H9 (cell line): ENCODE measurements around the gene TSTD2. TPM values are rescaled to one million over a fixed set of nuclear protein-coding genes. Genes with fewer than 3 reads are reported as not detected.
A peak's percentile ranks its signal among the peaks of the same experiment; 100 is the strongest.

Experiments
- DNase-seq: peaks from one replicate; pipeline ENCODE4 v3.0.0-alpha.2; 2017
- H2AFZ ChIP-seq: one replicate; pipeline ENCODE4 v1.6.1; 2013; ENCODE audit warnings: mild to moderate bottlenecking, low read length, control low read depth, moderate library complexity
- H2AK5ac ChIP-seq: 2 replicates; pipeline ENCODE4 v1.6.1; 2013; ENCODE audit warnings: low read length, control low read depth, mixed read lengths; ENCODE audit not compliant: insufficient read length
- H2BK120ac ChIP-seq: one replicate; pipeline ENCODE4 v1.6.1; 2013; ENCODE audit warnings: low read depth, mild to moderate bottlenecking, low read length, control low read depth, inconsistent platforms; ENCODE audit not compliant: poor library complexity, severe bottlenecking
- H2BK12ac ChIP-seq: 2 replicates; pipeline ENCODE4 v1.6.1; 2013; ENCODE audit warnings: low read length, control low read depth, mixed read lengths, low read depth; ENCODE audit not compliant: insufficient read length
- H2BK15ac ChIP-seq: 2 replicates; pipeline ENCODE4 v1.6.1; 2013; ENCODE audit warnings: low read depth, low read length, control low read depth
- H2BK20ac ChIP-seq: one replicate; pipeline ENCODE4 v1.6.1; 2013; ENCODE audit warnings: low read depth, mild to moderate bottlenecking, low read length, control low read depth, inconsistent platforms; ENCODE audit not compliant: poor library complexity, severe bottlenecking
- H2BK5ac ChIP-seq: 2 replicates; pipeline ENCODE4 v1.6.1; 2013; ENCODE audit warnings: low read length, control low read depth, mixed read lengths; ENCODE audit not compliant: insufficient read length
- H3K14ac ChIP-seq: 2 replicates; pipeline ENCODE4 v1.6.1; 2013; ENCODE audit warnings: low read length, control low read depth; ENCODE audit not compliant: insufficient read depth
- H3K18ac ChIP-seq: 2 replicates; pipeline ENCODE4 v1.6.1; 2013; ENCODE audit warnings: low read depth, mild to moderate bottlenecking, mixed read lengths, low read length, control low read depth; ENCODE audit not compliant: insufficient read length
- H3K23ac ChIP-seq: 2 replicates; pipeline ENCODE4 v1.6.1; 2013; ENCODE audit warnings: low read length, control low read depth, mixed read lengths, low read depth; ENCODE audit not compliant: insufficient read length
- H3K23me2 ChIP-seq: 2 replicates; pipeline ENCODE4 v1.6.1; 2013; ENCODE audit warnings: low read depth, mild to moderate bottlenecking, mixed read lengths, low read length, control low read depth; ENCODE audit not compliant: insufficient read length, poor library complexity, severe bottlenecking
- H3K27ac ChIP-seq: 2 replicates; pipeline ENCODE4 v1.5.1; 2013; ENCODE audit warnings: low read length, control low read depth, mixed read lengths, low read depth; ENCODE audit not compliant: insufficient read length
- H3K27me3 ChIP-seq: 2 replicates; pipeline ENCODE4 v1.6.1; 2013; ENCODE audit warnings: low read length, control low read depth, inconsistent platforms; ENCODE audit not compliant: insufficient read depth
- H3K4ac ChIP-seq: 2 replicates; pipeline ENCODE4 v1.6.1; 2013; ENCODE audit warnings: low read depth, mild to moderate bottlenecking, control low read depth, inconsistent platforms, low read length, moderate library complexity
- H3K4me1 ChIP-seq: 2 replicates; pipeline ENCODE4 v1.6.1; 2013; ENCODE audit warnings: low read length, control low read depth, inconsistent platforms; ENCODE audit not compliant: insufficient read depth
- H3K4me2 ChIP-seq: 2 replicates; pipeline ENCODE4 v1.6.1; 2013; ENCODE audit warnings: low read length, control low read depth, mixed read lengths; ENCODE audit not compliant: insufficient read length, insufficient read depth
- H3K56ac ChIP-seq: 2 replicates; pipeline ENCODE4 v1.6.1; 2013; ENCODE audit warnings: low read depth, mild to moderate bottlenecking, mixed read lengths, low read length, control low read depth; ENCODE audit not compliant: insufficient read length
- H3K79me1 ChIP-seq: 2 replicates; pipeline ENCODE4 v1.6.1; 2013; ENCODE audit warnings: low read depth, mild to moderate bottlenecking, moderate library complexity, low read length, control low read depth, inconsistent platforms; ENCODE audit not compliant: insufficient read depth, poor library complexity, severe bottlenecking
- H3K79me2 ChIP-seq: 2 replicates; pipeline ENCODE4 v1.6.1; 2013; ENCODE audit warnings: low read length, control low read depth, inconsistent platforms; ENCODE audit not compliant: insufficient read depth
- H3K9ac ChIP-seq: 2 replicates; pipeline ENCODE4 v1.6.1; 2013; ENCODE audit warnings: low read length, control low read depth, mixed read lengths; ENCODE audit not compliant: insufficient read length; ENCODE audit errors: extremely low read depth
- H3K9me3 ChIP-seq: one replicate; pipeline ENCODE4 v1.6.1; 2013; ENCODE audit warnings: low read depth, low read length, inconsistent platforms; ENCODE audit not compliant: control insufficient read depth
- H3T11ph ChIP-seq: one replicate; pipeline ENCODE4 v1.6.1; 2013; ENCODE audit warnings: mild to moderate bottlenecking, low read length, control low read depth, inconsistent platforms
- H4K20me1 ChIP-seq: one replicate; pipeline ENCODE4 v1.6.1; 2013; ENCODE audit not compliant: control insufficient read depth, insufficient read length, insufficient read depth
- H4K5ac ChIP-seq: 2 replicates; pipeline ENCODE4 v1.6.1; 2013; ENCODE audit warnings: low read depth, mild to moderate bottlenecking, mixed read lengths, low read length, control low read depth; ENCODE audit not compliant: insufficient read length
- H4K8ac ChIP-seq: replicated peaks from 2 replicates; pipeline ENCODE4 v1.6.1; 2013; ENCODE audit warnings: low read length, control low read depth, mixed read lengths, low read depth; ENCODE audit not compliant: insufficient read length
- H4K91ac ChIP-seq: 2 replicates; pipeline ENCODE4 v1.6.1; 2013; ENCODE audit warnings: low read depth, mild to moderate bottlenecking, moderate library complexity, mixed read lengths, low read length, control low read depth; ENCODE audit not compliant: insufficient read length
- H3K27ac Mint-ChIP-seq, 3 experiments: 2 replicates in 2 of 3; 3 replicates in 1 of 3; pipeline ENCODE4 v1.8.0; 2020 to 2021; ENCODE audit warnings: mixed read lengths in 3 of 3, mild to moderate bottlenecking in 1 of 3, moderate library complexity in 1 of 3
- H3K27me3 Mint-ChIP-seq: 2 replicates; pipeline ENCODE4 v1.8.0; 2021; ENCODE audit warnings: low read depth, mild to moderate bottlenecking, moderate library complexity, mixed read lengths
- H3K36me3 Mint-ChIP-seq, 3 experiments: 2 replicates in 2 of 3; 3 replicates in 1 of 3; pipeline ENCODE4 v1.8.0; 2020 to 2021; ENCODE audit warnings: low read depth in 3 of 3, mixed read lengths in 3 of 3; ENCODE audit not compliant: insufficient read depth in 1 of 3
- H3K4me1 Mint-ChIP-seq, 2 experiments: 2 replicates each; pipeline ENCODE4 v1.8.0; 2020; ENCODE audit warnings: mixed read lengths in 2 of 2
- H3K4me3 Mint-ChIP-seq, 2 experiments: 2 replicates in 1 of 2; 3 replicates in 1 of 2; pipeline ENCODE4 v1.8.0; 2020 to 2021; ENCODE audit warnings: mild to moderate bottlenecking in 2 of 2, mixed read lengths in 2 of 2, moderate library complexity in 1 of 2
- H3K9me3 Mint-ChIP-seq, 2 experiments: 2 replicates in 1 of 2; 3 replicates in 1 of 2; pipeline ENCODE4 v1.8.0; 2020; ENCODE audit warnings: mild to moderate bottlenecking in 2 of 2, mixed read lengths in 2 of 2, moderate library complexity in 1 of 2
- CTCF ChIP-seq: fragments of 200-600 bp; sonication (generic); conservative IDR thresholded peaks from 3 replicates; pipeline ENCODE4 v1.8.0; 2021; ENCODE audit warnings: antibody characterized with exemption, mild to moderate bottlenecking
- WGBS: extraction: QIAGEN DNeasy Blood & Tissue Kit; methylation state at CpG from one replicate; pipeline ENCODE4 v1.1.7; 2013; ENCODE audit warnings: missing lambda C conversion rate, low lambda C conversion rate, mixed read lengths; ENCODE audit not compliant: insufficient read length; ENCODE audit errors: extremely low coverage; 5-methylcytosine and 5-hydroxymethylcytosine counted together
- total RNA-seq: library from RNA; stranded (reverse); gene quantifications from 2 replicates; pipeline ENCODE4 v1.2.1, GENCODE V29; 2021

Gene TSTD2
- total RNA-seq, 1 experiment from 2014 or later, result 23.5 TPM

GRCh38 chr9:97567182-97567893 lies 65.8 kb downstream of the TSTD2 start:
- H2BK120ac ChIP-seq, result no peak overlapping the region
- no peak overlapping the region for H3K4me3 Mint-ChIP-seq
- H3K9me3 Mint-ChIP-seq, result no peaks in the 10 kb centered on the region; a peak in 1 of 5 replicates
- H3K27ac Mint-ChIP-seq, result peak overlapping the region in 1 of 3 experiments; percentile 73; a peak in 2 of 7 replicates
- no peaks in the 10 kb centered on the region for H3K79me2 ChIP-seq
- H3K56ac ChIP-seq, result no peak overlapping the region
- no peak overlapping the region for H4K8ac ChIP-seq
- H3K9me3 ChIP-seq, result no peaks in the 10 kb centered on the region
- H3K27me3 ChIP-seq, result no peaks in the 10 kb centered on the region; the same call in 1 of the 2 replicates
- H3T11ph ChIP-seq, result no peak overlapping the region
- H3K27me3 Mint-ChIP-seq, result peaks cover 6% of the 10 kb centered on the region
- no peak overlapping the region for H3K9ac ChIP-seq
- H3K23me2 ChIP-seq, result no peaks in the 10 kb centered on the region
- H4K5ac ChIP-seq, result no peak overlapping the region
- no peaks in the 10 kb centered on the region for H3K79me1 ChIP-seq
- H4K91ac ChIP-seq, result no peak overlapping the region
- no peak for TF ChIP-seq CTCF
- H3K4me2 ChIP-seq, result no peak overlapping the region
- H3K4me1 Mint-ChIP-seq, result peaks cover 18 to 24% of the 10 kb centered on the region in 2 experiments
- H4K20me1 ChIP-seq, result no peaks in the 10 kb centered on the region
- no peaks in the 10 kb centered on the region; a peak in 1 of 7 replicates for H3K36me3 Mint-ChIP-seq
- H2AFZ ChIP-seq, result no peak overlapping the region
- no CpG with 5 or more reads among the region's 9 CpGs for whole genome bisulfite sequencing
- no peak overlapping the region for H2BK5ac ChIP-seq
- H2AK5ac ChIP-seq, result no peak overlapping the region
- peak; percentile 8 for DNase-seq
- H3K4ac ChIP-seq, result no peak overlapping the region
- H2BK20ac ChIP-seq, result no peak overlapping the region
- H3K27ac ChIP-seq, result no peak overlapping the region
- H2BK12ac ChIP-seq, result no peak overlapping the region
- no peak overlapping the region for H3K14ac ChIP-seq
- H3K18ac ChIP-seq, result no peak overlapping the region
- H3K4me1 ChIP-seq, result no peaks in the 10 kb centered on the region
- no peak overlapping the region for H3K23ac ChIP-seq
- H2BK15ac ChIP-seq, result no peak overlapping the region
